ENCODE results near the gene MACROD2.

GRCh38 chr20:14649662-14650061 lies 654.3 kb downstream of the MACROD2 start:
- TF ChIP-seq ARNTL (CRISPR knock-in tag; IDR thresholded peaks at IDR 0.05; ENCODE audit: borderline replicate concordance, low read depth), result no peak
- TF ChIP-seq RARB (CRISPR knock-in tag; IDR thresholded peaks at IDR 0.05), result no peak
- no peak for TF ChIP-seq OSR1 (CRISPR knock-in tag; IDR thresholded peaks at IDR 0.05)
- no peak for TF ChIP-seq CREB5 (CRISPR knock-in tag; IDR thresholded peaks at IDR 0.05; ENCODE audit: low read depth)
- TF ChIP-seq TSHZ2 (CRISPR knock-in tag; IDR thresholded peaks at IDR 0.05), result no peak
- no peak for TF ChIP-seq ZFP30 (CRISPR knock-in tag; IDR thresholded peaks at IDR 0.05)
- TF ChIP-seq GLIS3 (CRISPR knock-in tag; IDR thresholded peaks at IDR 0.05), result no peak
- TF ChIP-seq SNAI2 (CRISPR knock-in tag; IDR thresholded peaks at IDR 0.05), result no peak
- no peak for TF ChIP-seq PATZ1 (CRISPR knock-in tag; IDR thresholded peaks at IDR 0.05; ENCODE audit: borderline replicate concordance)
- no peak for TF ChIP-seq ZNF8 (CRISPR knock-in tag; IDR thresholded peaks at IDR 0.05)
- no peak for TF ChIP-seq ZFP3 (CRISPR knock-in tag; IDR thresholded peaks at IDR 0.05)
- no peak for TF ChIP-seq CSDC2 (CRISPR knock-in tag; IDR thresholded peaks at IDR 0.05)
